Neural cell (in vitro differentiated cells): Measurements from ENCODE around the gene ACOT7.

Experiments
- EP300 ChIP-seq: fragments of 450-650 bp; conservative IDR thresholded peaks from 2 replicates; pipeline ENCODE4 v1.6.1; 2014; ENCODE audit warnings: antibody characterized with exemption, mild to moderate bottlenecking, moderate library complexity; ENCODE audit not compliant: poor library complexity, severe bottlenecking
- EZH2 ChIP-seq: fragments of 200-600, 300-800 bp; shearing (Covaris generic), sonication (generic); IDR thresholded peaks from 2 replicates; pipeline ENCODE4 v1.6.1; 2014; ENCODE audit warnings: antibody characterized with exemption, low read length, borderline replicate concordance, mild to moderate bottlenecking; ENCODE audit not compliant: insufficient read depth, poor library complexity, severe bottlenecking
- MXI1 ChIP-seq: fragments of 450-650 bp; conservative IDR thresholded peaks from 2 replicates; pipeline ENCODE4 v1.6.1; 2014; ENCODE audit warnings: antibody characterized with exemption, mild to moderate bottlenecking; ENCODE audit not compliant: poor library complexity, severe bottlenecking
- POLR2AphosphoS5 ChIP-seq: IDR thresholded peaks from 2 replicates; pipeline ENCODE4 v1.6.1; 2012
- RAD21 ChIP-seq: fragments of 450-650 bp; conservative IDR thresholded peaks from 2 replicates; pipeline ENCODE4 v1.6.1; 2014; ENCODE audit warnings: antibody characterized with exemption, mild to moderate bottlenecking, moderate library complexity
- REST ChIP-seq: IDR thresholded peaks from 2 replicates; pipeline ENCODE4 v1.6.1; 2012; ENCODE audit warnings: borderline replicate concordance
- SMC3 ChIP-seq: fragments of 450-650 bp; conservative IDR thresholded peaks from 2 replicates; pipeline ENCODE4 v1.6.1; 2014; ENCODE audit warnings: antibody characterized with exemption, mild to moderate bottlenecking, moderate library complexity; ENCODE audit not compliant: poor library complexity
- TAF1 ChIP-seq: IDR thresholded peaks from 2 replicates; pipeline ENCODE4 v1.6.1; 2012; ENCODE audit warnings: low read depth
- TF ChIP-seq, protein P1 (sequence below): fragments of 450-650 bp; IDR thresholded peaks from 2 replicates; pipeline ENCODE4 v1.5.1; 2014; ENCODE audit warnings: antibody characterized with exemption, mild to moderate bottlenecking, moderate library complexity; ENCODE audit not compliant: poor library complexity, severe bottlenecking

DNA sequence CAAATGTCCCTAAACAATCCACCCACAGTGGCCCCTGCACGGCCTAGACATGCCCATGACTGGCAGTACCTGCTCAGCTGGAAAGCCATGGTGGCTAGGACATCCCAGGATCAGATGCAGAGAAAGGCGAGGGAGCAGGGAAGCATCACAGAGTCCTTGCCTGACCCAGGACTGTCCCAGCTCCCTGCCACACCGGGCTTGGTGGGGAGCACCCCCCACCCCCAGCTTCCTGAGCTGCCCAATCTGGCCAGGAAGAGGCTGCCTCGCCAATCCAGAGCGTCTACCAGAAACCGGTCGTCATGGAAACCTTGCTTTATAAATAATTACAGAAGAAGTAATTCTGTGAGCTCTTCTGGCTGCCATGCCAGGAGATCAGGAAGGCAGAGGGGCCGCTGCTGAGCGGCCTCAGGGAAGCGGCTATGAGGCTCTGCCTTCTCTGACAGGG, 34.8 kb downstream of the ACOT7 start:
- TF ChIP-seq, protein P1, sequence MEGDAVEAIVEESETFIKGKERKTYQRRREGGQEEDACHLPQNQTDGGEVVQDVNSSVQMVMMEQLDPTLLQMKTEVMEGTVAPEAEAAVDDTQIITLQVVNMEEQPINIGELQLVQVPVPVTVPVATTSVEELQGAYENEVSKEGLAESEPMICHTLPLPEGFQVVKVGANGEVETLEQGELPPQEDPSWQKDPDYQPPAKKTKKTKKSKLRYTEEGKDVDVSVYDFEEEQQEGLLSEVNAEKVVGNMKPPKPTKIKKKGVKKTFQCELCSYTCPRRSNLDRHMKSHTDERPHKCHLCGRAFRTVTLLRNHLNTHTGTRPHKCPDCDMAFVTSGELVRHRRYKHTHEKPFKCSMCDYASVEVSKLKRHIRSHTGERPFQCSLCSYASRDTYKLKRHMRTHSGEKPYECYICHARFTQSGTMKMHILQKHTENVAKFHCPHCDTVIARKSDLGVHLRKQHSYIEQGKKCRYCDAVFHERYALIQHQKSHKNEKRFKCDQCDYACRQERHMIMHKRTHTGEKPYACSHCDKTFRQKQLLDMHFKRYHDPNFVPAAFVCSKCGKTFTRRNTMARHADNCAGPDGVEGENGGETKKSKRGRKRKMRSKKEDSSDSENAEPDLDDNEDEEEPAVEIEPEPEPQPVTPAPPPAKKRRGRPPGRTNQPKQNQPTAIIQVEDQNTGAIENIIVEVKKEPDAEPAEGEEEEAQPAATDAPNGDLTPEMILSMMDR: no peak
- TF ChIP-seq REST (no peak), POLR2AphosphoS5 (no peak), EZH2 (no peak), SMC3 (no peak), EP300 (peak; percentile 13), RAD21 (no peak), MXI1 (no peak), TAF1 (no peak)
